K562 (cell line): ENCODE results near the gene TRIP12. TPM values are rescaled to one million over a fixed set of nuclear protein-coding genes. Genes with fewer than 3 reads are reported as not detected.

Experiments
- CBX8 ChIP-seq: fragments of 200-600 bp; sonication (generic); IDR thresholded peaks from 2 replicates; pipeline ENCODE4 v1.6.1; 2012; ENCODE audit warnings: borderline replicate concordance, mixed run types, low read depth, mild to moderate bottlenecking, moderate library complexity, mixed read lengths, low read length, control low read depth, inconsistent platforms; ENCODE audit not compliant: poor library complexity, severe bottlenecking; ENCODE audit errors: extremely low read depth
- FOXK2 ChIP-seq, 2 experiments: fragments of 450-650 bp; IDR thresholded peaks in 1 of 2; conservative IDR thresholded peaks in 1 of 2; 2 replicates each; pipeline ENCODE4 v1.6.1; 2016; ENCODE audit warnings: low read depth in 2 of 2, mild to moderate bottlenecking in 1 of 2
- HDAC8 ChIP-seq: fragments of 450-650 bp; IDR thresholded peaks from 2 replicates; pipeline ENCODE4 v1.6.1; 2016; ENCODE audit warnings: mild to moderate bottlenecking, missing genetic modification characterization, moderate library complexity, missing compliant biosample characterization
- PHF8 ChIP-seq: fragments of 200-600 bp; sonication (generic); IDR thresholded peaks from 2 replicates; pipeline ENCODE4 v1.6.1; 2012; ENCODE audit warnings: mixed run types, mild to moderate bottlenecking, inconsistent platforms, low read length, moderate library complexity, borderline replicate concordance
- ZNF347 ChIP-seq: fragments of 450-650 bp; formaldehyde crosslinking; IDR thresholded peaks from 2 replicates; pipeline ENCODE4 v1.4.0; 2020; ENCODE audit warnings: low read depth, mild to moderate bottlenecking, moderate library complexity
- ZNF408 ChIP-seq: fragments of 250-450 bp; sonication (Bioruptor Pico); IDR thresholded peaks from 2 replicates; pipeline ENCODE4 v1.4.0; 2020; ENCODE audit warnings: low read depth, mild to moderate bottlenecking, moderate library complexity
- polyA plus RNA-seq, 8 experiments: library from polyadenylated mRNA; depleted of rRNA in 4 of 8; stranded (reverse) in 5 of 8; unstranded in 3 of 8; fragments of >200 nt; fragmentation: Nextera tagmentation in 2 of 8; fragmentation: Illumina TruSeq in 1 of 8; extraction: Ambion mirVana in 2 of 8; extraction: Trizol in 1 of 8; gene quantifications; 2 replicates each; pipeline versions ENCODE4 v1.2.1 to v1.2.3, GENCODE V29; 2011 to 2014; ENCODE audit warnings: inconsistent platforms in 1 of 8, missing spikeins in 1 of 8
- total RNA-seq, 7 experiments: library from RNA; depleted of rRNA in 6 of 7; stranded (reverse); fragments of >200 nt in 6 of 7; fragmentation: Illumina TruSeq in 2 of 7; extraction: Trizol in 2 of 7; gene quantifications; 2 replicates each; pipeline versions ENCODE4 v1.2.1 to v1.2.3, GENCODE V29; 2011 to 2021; ENCODE audit warnings: low replicate concordance in 1 of 7
- TF ChIP-seq, protein P1 (sequence below), 2 experiments: fragments of 450-650 bp in 1 of 2; IDR thresholded peaks; 2 replicates each; pipeline ENCODE4 v1.6.1; 2011 to 2017; ENCODE audit warnings: low read depth in 2 of 2, antibody characterized with exemption in 1 of 2, borderline replicate concordance in 1 of 2, low read length in 1 of 2, mild to moderate bottlenecking in 1 of 2, mixed read lengths in 1 of 2; ENCODE audit not compliant: control insufficient read depth in 1 of 2
- TF ChIP-seq, protein P2 (sequence below): fragments of 250-450 bp; sonication (Bioruptor Pico); IDR thresholded peaks from 2 replicates; pipeline ENCODE4 v1.4.0; 2020; ENCODE audit warnings: mild to moderate bottlenecking
- TF ChIP-seq, protein P3 (sequence below): fragments of 450-650 bp; IDR thresholded peaks from 2 replicates; pipeline ENCODE4 v1.6.1; 2016; ENCODE audit warnings: low read depth, mild to moderate bottlenecking, moderate library complexity
- TF ChIP-seq, protein P4 (sequence below): sonication (generic); formaldehyde crosslinking; IDR thresholded peaks from 2 replicates; pipeline ENCODE4 v1.9.0; 2022; ENCODE audit warnings: mild to moderate bottlenecking, missing genetic modification reagents

The TRIP12 gene
- total and polyA plus RNA-seq, 9 of the 15 experiments (the other 6 are each of a cell fraction or from before 2014, with no cell fraction given), result 15.2 to 131 (median 80.1) TPM

DNA sequence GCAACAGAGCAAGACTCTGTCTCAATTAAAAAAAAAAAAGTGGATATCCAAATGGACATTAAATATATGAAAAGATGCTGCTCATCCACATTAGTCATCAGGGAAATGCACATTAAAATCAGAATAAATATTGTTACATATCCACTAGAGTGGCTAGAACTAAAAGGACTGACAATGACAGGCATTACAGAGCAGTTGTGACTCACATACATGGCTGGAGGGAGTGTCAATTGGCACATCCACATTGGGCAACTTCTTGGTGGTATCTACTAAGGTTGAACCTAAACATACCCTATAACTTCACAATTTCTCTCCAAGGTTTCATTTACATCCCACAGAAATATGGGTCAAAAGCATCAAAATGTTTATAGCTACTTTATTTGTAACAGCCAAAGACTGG lies 193.4 kb downstream of the TRIP12 start (continued):
- TF ChIP-seq, protein P1, sequence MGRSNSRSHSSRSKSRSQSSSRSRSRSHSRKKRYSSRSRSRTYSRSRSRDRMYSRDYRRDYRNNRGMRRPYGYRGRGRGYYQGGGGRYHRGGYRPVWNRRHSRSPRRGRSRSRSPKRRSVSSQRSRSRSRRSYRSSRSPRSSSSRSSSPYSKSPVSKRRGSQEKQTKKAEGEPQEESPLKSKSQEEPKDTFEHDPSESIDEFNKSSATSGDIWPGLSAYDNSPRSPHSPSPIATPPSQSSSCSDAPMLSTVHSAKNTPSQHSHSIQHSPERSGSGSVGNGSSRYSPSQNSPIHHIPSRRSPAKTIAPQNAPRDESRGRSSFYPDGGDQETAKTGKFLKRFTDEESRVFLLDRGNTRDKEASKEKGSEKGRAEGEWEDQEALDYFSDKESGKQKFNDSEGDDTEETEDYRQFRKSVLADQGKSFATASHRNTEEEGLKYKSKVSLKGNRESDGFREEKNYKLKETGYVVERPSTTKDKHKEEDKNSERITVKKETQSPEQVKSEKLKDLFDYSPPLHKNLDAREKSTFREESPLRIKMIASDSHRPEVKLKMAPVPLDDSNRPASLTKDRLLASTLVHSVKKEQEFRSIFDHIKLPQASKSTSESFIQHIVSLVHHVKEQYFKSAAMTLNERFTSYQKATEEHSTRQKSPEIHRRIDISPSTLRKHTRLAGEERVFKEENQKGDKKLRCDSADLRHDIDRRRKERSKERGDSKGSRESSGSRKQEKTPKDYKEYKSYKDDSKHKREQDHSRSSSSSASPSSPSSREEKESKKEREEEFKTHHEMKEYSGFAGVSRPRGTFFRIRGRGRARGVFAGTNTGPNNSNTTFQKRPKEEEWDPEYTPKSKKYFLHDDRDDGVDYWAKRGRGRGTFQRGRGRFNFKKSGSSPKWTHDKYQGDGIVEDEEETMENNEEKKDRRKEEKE (IDR thresholded peaks at IDR 0.05; ENCODE audit: borderline replicate concordance in 1 of 2, control insufficient read depth in 1 of 2, low read depth in 2 of 2, low read length in 1 of 2), result no peak
- no peak for TF ChIP-seq HDAC8
- TF ChIP-seq, protein P2, sequence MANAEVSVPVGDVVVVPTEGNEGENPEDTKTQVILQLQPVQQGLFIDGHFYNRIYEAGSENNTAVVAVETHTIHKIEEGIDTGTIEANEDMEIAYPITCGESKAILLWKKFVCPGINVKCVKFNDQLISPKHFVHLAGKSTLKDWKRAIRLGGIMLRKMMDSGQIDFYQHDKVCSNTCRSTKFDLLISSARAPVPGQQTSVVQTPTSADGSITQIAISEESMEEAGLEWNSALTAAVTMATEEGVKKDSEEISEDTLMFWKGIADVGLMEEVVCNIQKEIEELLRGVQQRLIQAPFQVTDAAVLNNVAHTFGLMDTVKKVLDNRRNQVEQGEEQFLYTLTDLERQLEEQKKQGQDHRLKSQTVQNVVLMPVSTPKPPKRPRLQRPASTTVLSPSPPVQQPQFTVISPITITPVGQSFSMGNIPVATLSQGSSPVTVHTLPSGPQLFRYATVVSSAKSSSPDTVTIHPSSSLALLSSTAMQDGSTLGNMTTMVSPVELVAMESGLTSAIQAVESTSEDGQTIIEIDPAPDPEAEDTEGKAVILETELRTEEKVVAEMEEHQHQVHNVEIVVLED (CRISPR knock-in tag), result no peak
- TF ChIP-seq PHF8, result no peak
- no peak for TF ChIP-seq ZNF347 (CRISPR knock-in tag)
- TF ChIP-seq FOXK2 (conservative IDR thresholded peaks at IDR 0.05 in 1 of 2, IDR thresholded peaks at IDR 0.05 in 1 of 2; ENCODE audit: low read depth in 2 of 2), result no peak
- TF ChIP-seq, protein P3, sequence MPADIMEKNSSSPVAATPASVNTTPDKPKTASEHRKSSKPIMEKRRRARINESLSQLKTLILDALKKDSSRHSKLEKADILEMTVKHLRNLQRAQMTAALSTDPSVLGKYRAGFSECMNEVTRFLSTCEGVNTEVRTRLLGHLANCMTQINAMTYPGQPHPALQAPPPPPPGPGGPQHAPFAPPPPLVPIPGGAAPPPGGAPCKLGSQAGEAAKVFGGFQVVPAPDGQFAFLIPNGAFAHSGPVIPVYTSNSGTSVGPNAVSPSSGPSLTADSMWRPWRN, result no peak
- TF ChIP-seq CBX8, result no peak
- TF ChIP-seq ZNF408, result no peak
- TF ChIP-seq, protein P4, sequence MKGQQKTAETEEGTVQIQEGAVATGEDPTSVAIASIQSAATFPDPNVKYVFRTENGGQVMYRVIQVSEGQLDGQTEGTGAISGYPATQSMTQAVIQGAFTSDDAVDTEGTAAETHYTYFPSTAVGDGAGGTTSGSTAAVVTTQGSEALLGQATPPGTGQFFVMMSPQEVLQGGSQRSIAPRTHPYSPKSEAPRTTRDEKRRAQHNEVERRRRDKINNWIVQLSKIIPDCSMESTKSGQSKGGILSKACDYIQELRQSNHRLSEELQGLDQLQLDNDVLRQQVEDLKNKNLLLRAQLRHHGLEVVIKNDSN, result no peak
